HepG2 (cell line): ENCODE measurements around the gene CCDC33. TPM values are rescaled to one million over a fixed set of nuclear protein-coding genes. Genes with fewer than 3 reads are reported as not detected.

ENCODE experiments used
- ATAC-seq: fragments of 200-7000 bp; cut with Tn5 transposase; 3 replicates; pipeline ENCODE4 v1.9.1; 2020; ENCODE audit warnings: mild to moderate bottlenecking, moderate library complexity
- BruUV-seq: library from RNA; stranded (reverse); fragments of 400-500 nt; replicated peaks from 2 replicates; lab custom pipeline; 2021; lab: Mats Ljungman, UMichigan
- CTCF ChIA-PET: fragments of 300-600 bp; formaldehyde crosslinking; extraction: SDS; loops from one replicate; lab custom pipeline; 2021; ENCODE audit warnings: low total read pairs, inconsistent platforms, low intra/inter-chr PET ratio; lab: Yijun Ruan, JAX
- POLR2A ChIA-PET: fragments of 350-600 bp; sonication (Branson Sonifier 250); formaldehyde crosslinking; loops from one replicate; lab custom pipeline; 2020; ENCODE audit warnings: antibody characterized with exemption, inconsistent platforms; lab: Yijun Ruan, JAX
- DNase-seq: peaks from one replicate; pipeline ENCODE4 v3.0.0-alpha.2; 2015; ENCODE audit warnings: low spot score
- FAIRE-seq: peaks from 3 replicates; lab custom pipeline; 2011; peaks lifted over from hg19 to GRCh38; lab: Jason Lieb, UNC
- H2AFZ ChIP-seq: one replicate; pipeline ENCODE4 v1.6.1; 2011; ENCODE audit warnings: low read length, inconsistent platforms
- H3K27ac ChIP-seq: fragments of 300-600 bp; 3 replicates; pipeline ENCODE4 v1.8.0; 2011; ENCODE audit warnings: mixed run types, mild to moderate bottlenecking, mixed read lengths, low read length, inconsistent platforms; ENCODE audit not compliant: insufficient read depth; ENCODE audit errors: extremely low read length
- H3K27me3 ChIP-seq, 2 experiments: fragments of 200-600 bp in 1 of 2; 2 replicates in 1 of 2; 3 replicates in 1 of 2; pipeline versions ENCODE4 v1.6.0 to v1.8.0; 2011; ENCODE audit warnings: low read length in 2 of 2, mild to moderate bottlenecking in 2 of 2, moderate library complexity in 2 of 2, inconsistent platforms in 1 of 2; ENCODE audit not compliant: insufficient read depth in 2 of 2, control insufficient read depth in 1 of 2
- H3K36me3 ChIP-seq, 2 experiments: fragments of 200-600 bp in 1 of 2; replicated peaks in 1 of 2; 2 replicates in 1 of 2; 3 replicates in 1 of 2; pipeline versions ENCODE4 v1.5.1 to v1.8.0; 2011; ENCODE audit warnings: low read length in 2 of 2, inconsistent platforms in 1 of 2; ENCODE audit not compliant: insufficient read depth in 2 of 2, control insufficient read depth in 1 of 2
- H3K4me1 ChIP-seq: 2 replicates; pipeline ENCODE4 v1.5.1; 2012; ENCODE audit warnings: low read length, inconsistent platforms; ENCODE audit not compliant: insufficient read depth
- H3K4me2 ChIP-seq: 2 replicates; pipeline ENCODE4 v1.6.0; 2011; ENCODE audit warnings: low read depth, low read length, inconsistent platforms
- H3K4me3 ChIP-seq, 3 experiments: fragments of 200-600 bp in 1 of 3; sonication (generic), shearing (Covaris generic) in 1 of 3; replicated peaks in 1 of 3; 2 replicates each; pipeline ENCODE4 v1.5.1; 2011 to 2016; ENCODE audit warnings: low read length in 3 of 3, inconsistent platforms in 2 of 3, low read depth in 2 of 3, mild to moderate bottlenecking in 2 of 3, control low read depth in 1 of 3, mixed read lengths in 1 of 3; ENCODE audit not compliant: insufficient read depth in 1 of 3
- H3K79me2 ChIP-seq: one replicate; pipeline ENCODE4 v1.6.1; 2011; ENCODE audit warnings: low read length, inconsistent platforms; ENCODE audit not compliant: insufficient read depth
- H3K9ac ChIP-seq: 2 replicates; pipeline ENCODE4 v1.6.0; 2011; ENCODE audit warnings: mild to moderate bottlenecking, low read depth, low read length, inconsistent platforms; ENCODE audit not compliant: insufficient read depth
- H3K9me3 ChIP-seq: 2 replicates; pipeline ENCODE4 v1.5.1; 2012; ENCODE audit warnings: mild to moderate bottlenecking, low read length
- H4K20me1 ChIP-seq: 2 replicates; pipeline ENCODE4 v1.6.0; 2011; ENCODE audit warnings: inconsistent platforms, mild to moderate bottlenecking, low read length, moderate library complexity; ENCODE audit not compliant: insufficient read depth
- PAXIP1 ChIP-seq: sonication (generic); formaldehyde crosslinking; conservative IDR thresholded peaks from 2 replicates; pipeline ENCODE4 v1.4.0; 2020; ENCODE audit warnings: mild to moderate bottlenecking, missing genetic modification reagents, moderate library complexity
- RXRA ChIP-seq: sonication (generic); formaldehyde crosslinking; IDR thresholded peaks from 2 replicates; pipeline ENCODE4 v1.5.1; 2020; ENCODE audit warnings: missing genetic modification reagents
- ZBTB34 ChIP-seq: sonication (generic); formaldehyde crosslinking; IDR thresholded peaks from 2 replicates; pipeline ENCODE4 v1.8.0; 2022; ENCODE audit warnings: mild to moderate bottlenecking, missing genetic modification reagents
- WGBS: methylation state at CpG from one replicate; pipeline ENCODE4 v1.1.6; 2017; ENCODE audit warnings: low lambda C conversion rate; 5-methylcytosine and 5-hydroxymethylcytosine counted together
- in situ Hi-C: cut with HindIII; loops from 2 replicates; pipeline ENCODE4 v1.10.0; 2017; ENCODE audit warnings: low pct_unique_long_range_greater_than_20kb; ENCODE audit not compliant: extremely low pct_ligation_motif_present
- intact Hi-C: fragments of 100-400 bp; cut with micrococcal nuclease; formaldehyde crosslinking; loops from one replicate; pipeline ENCODE4 v1.10.0; 2022; ENCODE audit not compliant: unreplicated experiment
- polyA plus RNA-seq, 8 experiments: library from polyadenylated mRNA; depleted of rRNA in 3 of 8; stranded (reverse) in 7 of 8; unstranded in 1 of 8; fragments of >200 nt; fragmentation: Illumina TruSeq in 4 of 8; extraction: Trizol in 4 of 8; gene quantifications; 2 replicates each; pipeline versions ENCODE4 v1.2.1 to v1.2.3, GENCODE V29; 2011 to 2016; ENCODE audit warnings: low read depth in 4 of 8, missing spikeins in 1 of 8, mixed read lengths in 1 of 8; ENCODE audit not compliant: insufficient read depth in 1 of 8
- total RNA-seq, 5 experiments: library from RNA; depleted of rRNA; stranded (reverse); fragments of >200 nt; fragmentation: Illumina TruSeq; extraction: Trizol; gene quantifications; 2 replicates each; pipeline ENCODE4 v1.2.3, GENCODE V29; 2016; ENCODE audit warnings: low read depth in 1 of 5

Gene CCDC33
- total and polyA plus RNA-seq, 2 of the 13 experiments (the other 11 are each of a cell fraction or from before 2014, with no cell fraction given) = 0.30 TPM; not detected in 1

GRCh38 chr15:74235962-74236361 lies at the start of gene CCDC33 (continued):
- no peak for TF ChIP-seq PAXIP1

GRCh38 chr15:74188216-74188615 lies 47.9 kb upstream of the CCDC33 start:
- DNase-seq (no peak), ATAC-seq (no peak), FAIRE-seq (no peak)
- ChIA-PET CTCF (no interaction called here), POLR2A (no interaction called here)
- Histone ChIP-seq H3K27me3 (peaks cover 1 to 3% of the 10 kb centered on the region in 2 experiments; a peak in 1 of 5 replicates), H4K20me1 (no peaks in the 10 kb centered on the region; the same call in 1 of the 2 replicates), H3K4me2 (no peak overlapping the region), H2AFZ (no peak overlapping the region), H3K79me2 (no peaks in the 10 kb centered on the region), H3K9me3 (no peaks in the 10 kb centered on the region), H3K4me3 (no peak overlapping the region), H3K9ac (no peak overlapping the region), H3K4me1 (no peaks in the 10 kb centered on the region), H3K36me3 (no peaks in the 10 kb centered on the region), H3K27ac (no peak overlapping the region)
- 38% methylated on average over 2 of the region's 11 CpGs for WGBS
- intact Hi-C loops = no loop called here
- no TSS peak for BruUV-seq
- no peak for TF ChIP-seq RXRA (CRISPR knock-in tag)
- no peak for TF ChIP-seq ZBTB34 (CRISPR knock-in tag)
- in situ Hi-C loops = no loop called here
